ENCODE measurements around the gene TSC2. TPM values are rescaled to one million over a fixed set of nuclear protein-coding genes. Genes with fewer than 3 reads are reported as not detected.

TSC2 gene
- total and polyA plus RNA-seq, 2 of the 13 experiments (the other 11 are each of a cell fraction or from before 2014, with no cell fraction given) = 19.6 to 40.4 TPM

- TF ChIP-seq ZHX2 (IDR thresholded peaks at IDR 0.05; ENCODE audit: low read depth) (peak; percentile 90), ZHX2 (CRISPR knock-in tag; IDR thresholded peaks at IDR 0.05; ENCODE audit: borderline replicate concordance) (no peak), ZNF724P (CRISPR knock-in tag; IDR thresholded peaks at IDR 0.05; ENCODE audit: borderline replicate concordance) (no peak; the same call in 1 of the 2 replicates), ARHGAP35 (CRISPR knock-in tag; IDR thresholded peaks at IDR 0.05; ENCODE audit: borderline replicate concordance) (no peak), ZNF605 (CRISPR knock-in tag; IDR thresholded peaks at IDR 0.05) (peak; percentile 66; the same call in 1 of the 2 replicates), KDM5A (IDR thresholded peaks at IDR 0.05; ENCODE audit: borderline replicate concordance, low read length) (peak; percentile 82), KIAA2018 (CRISPR knock-in tag; IDR thresholded peaks at IDR 0.05; ENCODE audit: borderline replicate concordance) (no peak), MAF1 (CRISPR knock-in tag; IDR thresholded peaks at IDR 0.05; ENCODE audit: borderline replicate concordance) (no peak), ZNF709 (CRISPR knock-in tag; IDR thresholded peaks at IDR 0.05) (peak; percentile 49; the same call in 1 of the 2 replicates), ZKSCAN5 (CRISPR knock-in tag; IDR thresholded peaks at IDR 0.05) (no peak), ZNF710 (CRISPR knock-in tag; IDR thresholded peaks at IDR 0.05; ENCODE audit: borderline replicate concordance) (peak; percentile 40; the same call in 1 of the 2 replicates), RNF2 (conservative IDR thresholded peaks at IDR 0.05; ENCODE audit: low read depth) (no peak)
Observed at GRCh38 chr16:2047330-2048115, at the start of gene TSC2, which contains the start of gene NTHL1 (continued).
